ENCODE results near the gene CHCHD3.

GRCh38 chr7:132819648-132820047 is 262.2 kb downstream of the CHCHD3 start:
- TF ChIP-seq CTCF (conservative IDR thresholded peaks at IDR 0.05 in 1 of 2, IDR thresholded peaks at IDR 0.05 in 1 of 2; ENCODE audit: extremely low read depth in 1 of 2, insufficient read depth in 1 of 2, low read depth in 1 of 2, low read length in 2 of 2) (no peak), EZH2 (IDR thresholded peaks at IDR 0.05; ENCODE audit: borderline replicate concordance, low read length) (no peak)
